Neutrophil (primary cell): ENCODE measurements around the gene SYNJ2.
"Not testable (repeated sequence)": the region's sequence is repeated elsewhere in the genome, so short reads cannot be mapped to it uniquely, and the experiment has no call there.

Experiments
- H3K27ac ChIP-seq: fragments of 200-600 bp; sonication (generic); 2 replicates; pipeline ENCODE4 v1.5.1; 2016; ENCODE audit warnings: mild to moderate bottlenecking, moderate library complexity
- H3K27me3 ChIP-seq: fragments of 200-600 bp; sonication (generic); 2 replicates; pipeline ENCODE4 v1.6.0; 2016; ENCODE audit warnings: mild to moderate bottlenecking
- H3K36me3 ChIP-seq: fragments of 200-600 bp; sonication (generic); 2 replicates; pipeline ENCODE4 v1.5.1; 2017
- H3K4me1 ChIP-seq, 2 experiments: fragments of 200-600 bp in 1 of 2; sonication (generic) in 1 of 2; 1 replicate in 1 of 2; 2 replicates in 1 of 2; pipeline versions ENCODE4 v1.5.1 to v1.6.1; 2013 to 2016; ENCODE audit warnings: low read depth in 1 of 2, low read length in 1 of 2, mild to moderate bottlenecking in 1 of 2, moderate library complexity in 1 of 2; ENCODE audit not compliant: control insufficient read depth in 1 of 2, insufficient read depth in 1 of 2
- H3K4me3 ChIP-seq, 2 experiments: fragments of 200-600 bp in 1 of 2; sonication (generic) in 1 of 2; 1 replicate in 1 of 2; 2 replicates in 1 of 2; pipeline ENCODE4 v1.5.1; 2013 to 2016; ENCODE audit warnings: low read depth in 1 of 2, low read length in 1 of 2, mild to moderate bottlenecking in 1 of 2, moderate library complexity in 1 of 2
- H3K9me3 ChIP-seq: fragments of 200-600 bp; sonication (generic); 2 replicates; pipeline ENCODE4 v1.5.1; 2016
- CTCF ChIP-seq: fragments of 200-600 bp; sonication (generic); IDR thresholded peaks from 2 replicates; pipeline ENCODE4 v1.5.1; 2016; ENCODE audit warnings: antibody characterized with exemption

Gene SYNJ2

GRCh38 chr6:157967020-157967419 is 14.6 kb upstream of the SYNJ2 start:
- no peak for TF ChIP-seq CTCF
- no peak overlapping the region for H3K27ac ChIP-seq
- no peaks in the 10 kb centered on the region for H3K27me3 ChIP-seq
- H3K4me1 ChIP-seq: peaks cover 18 to 26% of the 10 kb centered on the region in 2 experiments
- H3K9me3 ChIP-seq: no peaks in the 10 kb centered on the region
- H3K36me3 ChIP-seq: no peaks in the 10 kb centered on the region
- no peak overlapping the region for H3K4me3 ChIP-seq

DNA sequence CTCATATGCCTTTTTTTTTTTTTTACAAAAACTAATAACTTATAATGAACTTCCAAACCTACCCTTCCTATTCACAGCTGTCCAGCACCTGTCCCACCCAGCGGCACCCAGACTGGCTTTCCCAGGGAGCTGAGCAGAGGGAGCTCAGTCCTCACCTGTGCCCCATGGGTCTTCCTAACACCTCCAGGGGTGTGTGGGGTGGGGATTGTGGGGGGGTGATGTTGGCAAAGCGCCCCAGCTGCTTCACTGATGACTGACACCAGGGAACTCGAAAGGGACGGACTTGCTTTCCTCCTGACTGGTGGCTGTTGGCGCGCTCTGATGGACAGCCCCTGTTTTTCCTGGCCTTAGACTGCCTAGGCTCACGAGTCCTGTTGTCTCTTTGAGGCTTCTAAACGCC is 14.2 kb upstream of the SYNJ2 start:
- Histone ChIP-seq H3K4me1 (peaks cover 18 to 25% of the 10 kb centered on the region in 2 experiments), H3K27me3 (no peaks in the 10 kb centered on the region), H3K9me3 (no peaks in the 10 kb centered on the region), H3K36me3 (no peaks in the 10 kb centered on the region), H3K27ac (no peak overlapping the region), H3K4me3 (no peak overlapping the region)
- no peak for TF ChIP-seq CTCF

DNA sequence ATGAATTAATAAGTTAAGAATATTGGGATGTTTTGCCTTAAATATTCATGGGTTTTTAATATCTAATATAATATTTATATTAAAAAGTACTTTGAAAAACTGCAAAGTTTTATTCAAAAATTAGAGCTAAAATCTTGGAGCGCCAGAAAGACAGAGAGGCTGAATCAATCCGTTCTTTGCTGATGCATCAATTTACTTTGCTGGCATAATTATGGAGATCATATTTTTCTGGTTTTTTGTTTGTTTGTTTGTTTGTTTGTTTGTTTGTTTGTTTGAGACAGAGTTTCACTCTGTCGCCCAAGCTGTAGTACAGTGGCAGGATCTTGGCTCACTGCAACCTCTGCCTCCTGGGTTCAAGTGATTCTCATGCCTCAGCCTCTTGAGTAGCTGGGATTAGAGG is 9.5 kb upstream of the SYNJ2 start:
- H3K27ac ChIP-seq, H3K36me3 ChIP-seq, H3K4me3 ChIP-seq, H3K27me3 ChIP-seq, H3K9me3 ChIP-seq: not testable (repeated sequence)
- peaks cover 20 to 24% of the 10 kb centered on the region in 2 experiments for H3K4me1 ChIP-seq

GRCh38 chr6:157974341-157974894 is 7.2 kb upstream of the SYNJ2 start:
- no peaks in the 10 kb centered on the region for H3K9me3 ChIP-seq
- H3K27ac ChIP-seq: no peak overlapping the region
- no peak for TF ChIP-seq CTCF
- peaks cover 33 to 40% of the 10 kb centered on the region in 2 experiments for H3K4me1 ChIP-seq
- no peaks in the 10 kb centered on the region for H3K27me3 ChIP-seq
- H3K4me3 ChIP-seq: no peak overlapping the region
- no peaks in the 10 kb centered on the region for H3K36me3 ChIP-seq

GRCh38 chr6:157974967-157975366 is 6.7 kb upstream of the SYNJ2 start:
- Histone ChIP-seq H3K27me3 (no peaks in the 10 kb centered on the region), H3K4me1 (peaks cover 38 to 46% of the 10 kb centered on the region in 2 experiments), H3K4me3 (no peak overlapping the region), H3K27ac (no peak overlapping the region), H3K36me3 (no peaks in the 10 kb centered on the region), H3K9me3 (no peaks in the 10 kb centered on the region)
- no peak for TF ChIP-seq CTCF

DNA sequence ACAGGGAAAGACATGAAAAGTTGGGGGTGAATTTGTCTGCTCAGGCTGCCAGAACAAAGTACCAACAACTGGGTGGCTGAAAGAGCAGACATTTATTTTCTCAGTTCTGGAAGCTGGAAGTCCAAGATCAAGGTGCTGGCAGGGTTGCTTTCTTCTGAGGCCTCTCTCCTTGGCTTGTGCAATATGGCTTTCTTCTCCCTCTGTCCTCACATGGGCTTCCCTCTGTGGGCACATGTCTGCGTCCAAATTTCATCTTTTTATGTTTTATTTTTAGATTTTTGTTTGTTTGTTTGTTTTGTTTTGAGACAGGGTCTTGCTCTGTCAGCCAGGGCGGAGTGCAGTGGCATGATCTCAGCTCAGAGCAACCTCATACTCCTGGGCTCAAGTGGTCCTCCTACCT is 6.2 kb upstream of the SYNJ2 start:
- Histone ChIP-seq H3K4me3 (no peak overlapping the region), H3K36me3 (no peaks in the 10 kb centered on the region), H3K4me1 (peaks cover 40 to 48% of the 10 kb centered on the region in 2 experiments), H3K27me3 (no peaks in the 10 kb centered on the region), H3K27ac (no peak overlapping the region), H3K9me3 (no peaks in the 10 kb centered on the region)
- no peak for TF ChIP-seq CTCF
